ENCODE measurements around the gene DPF3.

- no peak for TF ChIP-seq CTCF (IDR thresholded peaks at IDR 0.05)
- no peak for TF ChIP-seq POLR2A (IDR thresholded peaks at IDR 0.05)
Measured at GRCh38 chr14:72788255-72788654, 105.6 kb downstream of the DPF3 start.

All from right lobe of liver (tissue), 4 donors.